ENCODE results near the gene DDR2. TPM values are rescaled to one million over a fixed set of nuclear protein-coding genes. Genes with fewer than 3 reads are reported as not detected.

The DDR2 gene
- total RNA-seq, 1 donor from 2014 or later, result 0.09 TPM

DNA sequence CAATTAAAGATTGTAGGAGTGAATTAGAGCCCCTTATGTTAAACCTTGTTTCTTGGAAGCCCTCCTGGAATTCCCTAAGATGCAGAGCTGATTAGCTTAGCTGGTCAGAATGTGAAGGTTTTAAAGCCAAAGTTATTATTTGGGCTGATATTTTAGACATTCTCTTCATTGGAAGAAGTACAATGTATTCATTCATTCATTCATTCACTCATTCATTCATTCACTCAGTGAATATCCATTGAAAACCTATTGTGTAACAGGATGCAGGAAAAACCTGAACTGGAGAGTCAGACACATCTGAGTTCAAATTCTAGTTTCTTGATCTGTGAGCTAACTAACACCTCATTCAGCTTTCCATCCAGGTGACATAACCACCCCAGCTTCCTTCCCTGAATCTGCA, 29.7 kb downstream of the DDR2 start:
- DNase-seq, result no peak
- intact Hi-C loops (cut with micrococcal nuclease), result no loop called here
- TF ChIP-seq, protein P1, sequence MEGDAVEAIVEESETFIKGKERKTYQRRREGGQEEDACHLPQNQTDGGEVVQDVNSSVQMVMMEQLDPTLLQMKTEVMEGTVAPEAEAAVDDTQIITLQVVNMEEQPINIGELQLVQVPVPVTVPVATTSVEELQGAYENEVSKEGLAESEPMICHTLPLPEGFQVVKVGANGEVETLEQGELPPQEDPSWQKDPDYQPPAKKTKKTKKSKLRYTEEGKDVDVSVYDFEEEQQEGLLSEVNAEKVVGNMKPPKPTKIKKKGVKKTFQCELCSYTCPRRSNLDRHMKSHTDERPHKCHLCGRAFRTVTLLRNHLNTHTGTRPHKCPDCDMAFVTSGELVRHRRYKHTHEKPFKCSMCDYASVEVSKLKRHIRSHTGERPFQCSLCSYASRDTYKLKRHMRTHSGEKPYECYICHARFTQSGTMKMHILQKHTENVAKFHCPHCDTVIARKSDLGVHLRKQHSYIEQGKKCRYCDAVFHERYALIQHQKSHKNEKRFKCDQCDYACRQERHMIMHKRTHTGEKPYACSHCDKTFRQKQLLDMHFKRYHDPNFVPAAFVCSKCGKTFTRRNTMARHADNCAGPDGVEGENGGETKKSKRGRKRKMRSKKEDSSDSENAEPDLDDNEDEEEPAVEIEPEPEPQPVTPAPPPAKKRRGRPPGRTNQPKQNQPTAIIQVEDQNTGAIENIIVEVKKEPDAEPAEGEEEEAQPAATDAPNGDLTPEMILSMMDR (IDR thresholded peaks at IDR 0.05), result no peak
- Mint-ChIP-seq H3K27ac (no peak overlapping the region), H3K36me3 (ENCODE audit: low read depth) (no peaks in the 10 kb centered on the region), H3K27me3 (peaks cover 7% of the 10 kb centered on the region), H3K9me3 (no peaks in the 10 kb centered on the region), H3K4me1 (no peaks in the 10 kb centered on the region), H3K4me3 (no peak overlapping the region)
- CTCF ChIA-PET, result no interaction called here
- POLR2A ChIA-PET, result no interaction called here
- no peak for ATAC-seq (ENCODE audit: low read depth)

DNA sequence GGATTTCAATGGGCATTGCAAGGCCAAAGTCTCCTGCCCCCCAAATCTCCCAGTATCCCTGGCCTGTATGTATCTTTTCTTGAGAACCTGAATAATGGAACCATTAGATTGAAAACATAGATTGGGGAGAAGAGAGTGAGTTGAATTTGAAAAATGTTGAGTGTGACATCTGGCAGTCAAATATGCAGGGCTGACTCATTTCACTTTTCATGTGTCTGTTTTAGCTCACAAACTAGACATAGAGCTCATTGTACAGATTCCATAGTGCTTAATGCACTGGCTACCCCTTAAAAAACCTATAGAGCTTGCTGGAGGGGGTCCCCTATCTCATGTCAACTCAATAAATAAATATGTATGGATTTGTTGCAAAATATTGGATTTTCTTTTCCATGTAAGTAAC, 30.8 kb downstream of the DDR2 start:
- POLR2A ChIA-PET, result no interaction called here
- Mint-ChIP-seq H3K27me3 (peaks cover 7% of the 10 kb centered on the region), H3K27ac (no peak overlapping the region), H3K9me3 (no peaks in the 10 kb centered on the region), H3K4me1 (no peaks in the 10 kb centered on the region), H3K36me3 (ENCODE audit: low read depth) (no peaks in the 10 kb centered on the region), H3K4me3 (no peak overlapping the region)
- CTCF ChIA-PET, result no interaction called here
- DNase-seq (no peak), ATAC-seq (ENCODE audit: low read depth) (no peak)
- TF ChIP-seq, protein P1 (IDR thresholded peaks at IDR 0.05), result no peak
- intact Hi-C loops (cut with micrococcal nuclease), result no loop called here

DNA sequence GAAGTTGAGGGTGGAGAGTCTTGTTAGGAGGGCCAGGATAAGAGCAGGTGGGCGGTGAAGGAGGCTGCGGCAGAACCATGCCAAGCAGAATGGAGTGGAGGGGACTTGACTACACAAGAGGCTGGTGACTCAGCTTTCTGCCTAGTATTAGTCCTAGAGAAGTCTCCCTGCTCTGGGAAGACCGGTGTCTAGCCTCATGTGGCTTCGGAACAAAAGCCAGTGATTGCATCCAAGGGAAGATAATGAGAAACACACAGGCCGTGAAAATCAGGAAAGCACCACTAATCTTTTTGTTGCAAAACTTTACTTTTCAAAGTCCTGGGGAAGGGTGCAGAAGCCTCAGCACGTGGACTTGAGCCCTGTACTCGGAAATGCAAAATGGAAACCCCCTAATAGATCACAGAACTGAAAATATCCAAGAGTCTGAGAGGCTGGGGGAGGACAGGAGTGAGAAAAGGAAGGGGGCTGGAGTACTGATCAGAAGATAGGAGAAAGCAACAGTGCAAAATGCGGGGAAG, 31.4 kb downstream of the DDR2 start:
- Mint-ChIP-seq H3K4me3 (no peak overlapping the region), H3K4me1 (no peaks in the 10 kb centered on the region), H3K36me3 (ENCODE audit: low read depth) (no peaks in the 10 kb centered on the region), H3K9me3 (no peaks in the 10 kb centered on the region), H3K27me3 (peaks cover 7% of the 10 kb centered on the region), H3K27ac (no peak overlapping the region)
- CTCF ChIA-PET, result no interaction called here
- no peak for ATAC-seq (ENCODE audit: low read depth)
- POLR2A ChIA-PET, result no interaction called here
- intact Hi-C loops (cut with micrococcal nuclease), result no loop called here
- TF ChIP-seq, protein P1 (IDR thresholded peaks at IDR 0.05), result no peak
- no peak for DNase-seq

DNA sequence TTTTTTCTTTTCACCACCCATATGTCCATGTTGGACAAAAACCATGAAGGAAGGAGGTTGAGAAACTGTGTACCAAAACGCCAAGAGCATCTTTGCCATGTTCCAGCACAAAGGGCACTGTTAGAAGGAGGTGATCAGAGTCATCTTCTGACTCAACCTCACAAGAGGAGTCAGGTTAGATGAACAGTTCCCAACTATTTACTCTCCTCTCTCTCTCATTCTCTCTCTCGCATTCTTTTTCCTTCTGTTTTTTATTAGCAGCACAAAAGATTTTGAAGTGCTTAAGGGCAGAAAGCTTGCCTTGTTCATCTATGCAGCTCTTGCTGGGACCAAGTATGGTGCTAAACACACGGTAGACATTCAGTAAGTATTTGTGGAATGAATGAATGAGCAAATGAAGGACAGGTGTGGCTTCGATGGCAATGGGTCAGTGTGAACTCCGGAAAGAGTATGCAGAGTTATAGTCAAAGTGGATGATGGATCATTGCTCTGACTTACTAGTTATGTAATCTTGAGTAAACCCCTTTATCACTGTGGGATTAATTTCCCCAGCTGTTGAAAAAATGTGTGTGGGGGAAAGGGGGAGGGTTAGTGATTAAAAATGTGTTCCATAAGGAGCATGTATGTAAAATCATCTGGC, 33.9 kb downstream of the DDR2 start:
- TF ChIP-seq, protein P1 (IDR thresholded peaks at IDR 0.05), result no peak
- Mint-ChIP-seq H3K9me3 (no peaks in the 10 kb centered on the region), H3K36me3 (ENCODE audit: low read depth) (no peaks in the 10 kb centered on the region), H3K27me3 (peaks cover 3% of the 10 kb centered on the region), H3K4me1 (no peaks in the 10 kb centered on the region), H3K4me3 (no peak overlapping the region), H3K27ac (no peak overlapping the region)
- ChIA-PET POLR2A (no interaction called here), CTCF (no interaction called here)
- ATAC-seq (ENCODE audit: low read depth) (no peak), DNase-seq (no peak)
- intact Hi-C loops (cut with micrococcal nuclease), result no loop called here

DNA sequence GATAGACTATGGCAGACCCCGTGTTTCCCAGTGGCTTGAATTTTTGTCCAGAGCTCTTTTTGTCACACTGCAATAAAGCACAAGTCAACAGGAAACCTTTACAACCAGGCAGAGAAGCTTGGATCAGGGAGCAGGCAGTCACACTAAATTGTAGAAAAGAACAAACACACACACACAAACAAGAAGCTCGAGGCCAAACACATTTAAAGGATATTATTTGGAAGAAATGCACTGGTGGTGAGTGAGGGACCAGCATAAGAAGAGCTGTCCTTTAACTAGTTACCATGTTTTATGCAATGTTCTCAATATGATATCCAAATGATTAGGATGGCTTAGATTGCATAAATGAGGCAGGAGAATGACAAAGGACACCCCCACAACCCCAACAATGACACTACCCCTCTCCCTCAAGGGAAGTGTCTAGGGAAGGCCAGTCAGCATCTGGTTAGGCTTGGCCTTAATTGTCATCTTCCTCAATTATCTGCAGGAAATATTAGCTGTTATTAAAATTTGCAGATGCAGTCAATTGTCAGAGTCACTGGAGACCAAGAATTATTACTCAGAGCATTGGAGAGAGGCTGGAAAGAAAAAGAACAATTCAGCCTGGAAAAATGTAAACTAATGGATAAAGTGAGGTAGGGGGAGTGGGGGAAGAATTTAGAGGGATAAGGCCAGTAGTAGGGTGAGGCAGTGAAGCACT, 35.3 kb downstream of the DDR2 start:
- ChIA-PET POLR2A (no interaction called here), CTCF (no interaction called here)
- H3K9me3 Mint-ChIP-seq, result no peaks in the 10 kb centered on the region
- no peaks in the 10 kb centered on the region for H3K36me3 Mint-ChIP-seq (ENCODE audit: low read depth)
- DNase-seq (no peak), ATAC-seq (ENCODE audit: low read depth) (no peak)
- no peaks in the 10 kb centered on the region for H3K4me1 Mint-ChIP-seq
- TF ChIP-seq, protein P1 (IDR thresholded peaks at IDR 0.05), result no peak
- no peak overlapping the region for H3K27ac Mint-ChIP-seq
- no peak overlapping the region for H3K4me3 Mint-ChIP-seq
- peaks cover 3% of the 10 kb centered on the region for H3K27me3 Mint-ChIP-seq
- intact Hi-C loops (cut with micrococcal nuclease), result no loop called here
